NCI-H2107 treated with DMSO at 0.1 percent for 48 hours (cell line): ENCODE data around the gene EFNA1.
"Not testable (repeated sequence)": the region's sequence is repeated elsewhere in the genome, so short reads cannot be mapped to it uniquely, and the experiment has no call there.

Experiments used
- DNase-seq: peaks from one replicate; lab custom pipeline; 2025; ENCODE audit not compliant: unreplicated experiment; lab: John Stamatoyannopoulos, UW

Gene EFNA1

DNA sequence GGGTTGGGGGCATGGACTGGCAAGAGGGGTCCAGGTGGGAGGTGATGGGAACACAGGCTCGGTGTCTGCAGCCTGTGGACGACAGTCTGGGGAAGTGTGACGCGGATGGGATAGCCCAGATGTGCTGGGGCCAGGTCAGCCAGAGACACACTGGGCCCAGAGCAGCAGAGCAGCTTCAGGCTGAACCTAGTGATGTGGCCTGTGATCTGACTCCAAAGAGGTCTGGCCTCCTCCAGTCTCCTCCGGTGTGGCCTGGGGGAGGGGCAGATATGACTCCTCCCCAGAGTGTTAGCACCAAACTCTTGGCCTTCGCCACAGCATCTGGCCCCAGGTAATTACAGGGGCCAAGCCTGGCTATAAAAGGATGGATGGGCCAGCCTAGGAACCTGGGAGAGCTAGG lies 35.5 kb upstream of the EFNA1 start:
- no peak for DNase-seq

DNA sequence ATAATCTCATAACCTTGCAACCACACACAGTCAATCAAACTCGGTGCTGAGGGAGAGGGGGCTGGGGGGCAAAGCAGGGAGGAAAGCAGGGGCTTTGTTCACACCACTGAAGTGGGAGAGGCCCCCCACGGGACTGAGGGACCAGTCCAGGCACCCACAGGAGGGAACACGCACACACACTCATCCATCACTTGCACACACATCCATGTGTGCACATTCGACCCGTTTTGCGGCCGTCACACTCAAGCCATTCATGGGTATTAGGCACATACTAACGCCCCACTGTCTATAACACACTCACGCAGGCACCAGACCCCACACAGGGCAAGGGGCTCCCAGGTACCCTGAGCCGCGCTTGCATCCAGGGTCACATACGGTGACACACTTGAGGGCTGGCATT lies 35.0 kb upstream of the EFNA1 start:
- DNase-seq, result no peak

GRCh38 chr1:155093911-155094621 lies 33.6 kb upstream of the EFNA1 start:
- peak; percentile 65 for DNase-seq

DNA sequence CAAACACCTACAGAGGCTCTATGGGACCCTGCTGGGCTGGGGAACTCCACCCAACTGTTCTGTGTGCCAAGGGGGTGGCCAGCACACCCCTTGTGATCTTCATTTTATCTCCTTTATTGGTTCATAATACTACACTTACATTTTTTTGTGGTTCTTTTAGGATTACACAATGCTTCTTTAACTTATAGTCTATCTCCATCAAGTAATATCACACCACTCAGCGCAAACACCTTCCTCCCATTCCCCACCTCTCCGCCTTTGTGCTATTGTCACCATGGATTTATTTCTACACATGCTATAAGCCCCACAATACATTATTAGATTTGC lies 33.1 kb upstream of the EFNA1 start:
- DNase-seq, result no peak

DNA sequence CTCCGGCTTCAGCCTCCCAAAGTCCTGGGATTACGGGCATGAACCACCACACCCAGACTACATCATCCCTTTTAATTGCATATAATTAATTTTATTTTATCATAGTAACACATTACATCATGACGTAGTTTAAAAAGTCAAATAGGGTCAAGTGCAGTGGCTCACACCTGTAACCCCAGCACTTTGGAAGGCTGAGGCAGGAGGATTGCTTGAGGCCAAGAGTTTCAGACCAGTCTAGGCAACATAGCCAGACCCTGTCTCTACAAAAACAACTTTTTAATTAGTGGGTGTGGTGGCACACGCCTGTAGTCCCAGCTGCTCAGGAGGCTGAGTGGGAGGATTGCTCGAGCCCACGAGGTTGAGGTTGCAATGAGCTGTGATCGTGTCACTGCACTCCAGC lies 28.3 kb upstream of the EFNA1 start:
- DNase-seq, result no peak

DNA sequence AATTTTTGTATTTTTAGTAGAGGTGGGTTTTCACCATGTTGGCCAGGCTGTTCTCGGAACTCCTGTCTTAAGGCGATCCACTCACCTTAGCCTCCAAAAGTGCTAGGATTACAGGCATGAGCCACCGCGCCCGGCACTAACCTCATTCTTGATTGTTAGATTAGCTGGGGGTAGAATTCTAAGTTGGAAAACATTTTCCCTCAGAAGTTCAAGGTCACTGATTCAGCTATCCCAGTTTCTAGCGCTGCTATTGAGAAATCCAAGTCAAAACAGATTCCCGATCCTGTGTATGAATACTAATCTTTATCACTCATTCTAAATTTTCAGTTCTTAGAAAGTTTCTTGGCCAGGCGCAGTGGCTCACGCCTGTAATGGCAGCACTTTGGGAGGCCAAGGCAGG lies 24.4 kb upstream of the EFNA1 start:
- DNase-seq, result no peak

- DNase-seq, result no peak
Observed at GRCh38 chr1:155104605-155105534, 22.8 kb upstream of the EFNA1 start.

DNA sequence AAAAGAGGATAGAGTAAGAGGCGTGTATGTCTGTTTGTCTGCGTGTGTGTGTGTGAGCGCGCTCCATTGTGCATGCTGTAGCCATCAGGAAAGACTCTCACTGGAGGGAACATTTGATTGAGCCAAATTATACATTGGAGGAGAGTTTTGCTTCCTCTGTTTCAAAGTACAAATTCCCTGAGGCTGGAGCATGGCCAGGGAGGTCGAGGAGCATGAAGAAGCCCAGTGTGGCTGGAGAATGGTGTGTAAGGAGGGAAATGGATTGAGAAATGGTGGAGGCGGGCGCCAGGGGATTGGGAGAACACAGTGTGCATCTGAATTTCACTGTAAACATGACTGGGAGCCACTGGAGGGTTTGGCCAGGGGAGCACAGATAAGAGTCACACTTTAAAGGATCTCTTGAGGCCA lies 22.1 kb upstream of the EFNA1 start:
- DNase-seq, result no peak

DNA sequence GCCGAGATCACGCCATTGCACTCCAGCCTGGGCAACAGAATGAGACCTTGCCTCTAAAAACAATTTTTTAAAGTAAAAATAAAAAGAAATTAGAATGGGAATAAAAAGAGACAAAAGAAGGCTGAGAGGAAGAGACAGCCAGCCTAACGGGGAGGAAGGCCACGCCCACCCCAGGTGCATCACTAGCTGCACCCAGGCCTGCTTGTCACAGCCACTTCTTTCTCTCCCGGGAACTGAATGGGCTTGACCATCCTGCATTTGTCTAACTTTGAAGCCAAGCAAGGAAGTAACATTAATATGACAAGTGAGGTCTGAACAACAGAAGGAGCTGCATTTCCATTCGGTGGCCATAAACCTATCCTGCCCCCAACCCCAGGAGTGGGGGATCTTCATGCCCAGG lies 20.8 kb upstream of the EFNA1 start:
- no peak for DNase-seq

- DNase-seq, result no peak
Observed at GRCh38 chr1:155107309-155108264, 20.1 kb upstream of the EFNA1 start.

DNA sequence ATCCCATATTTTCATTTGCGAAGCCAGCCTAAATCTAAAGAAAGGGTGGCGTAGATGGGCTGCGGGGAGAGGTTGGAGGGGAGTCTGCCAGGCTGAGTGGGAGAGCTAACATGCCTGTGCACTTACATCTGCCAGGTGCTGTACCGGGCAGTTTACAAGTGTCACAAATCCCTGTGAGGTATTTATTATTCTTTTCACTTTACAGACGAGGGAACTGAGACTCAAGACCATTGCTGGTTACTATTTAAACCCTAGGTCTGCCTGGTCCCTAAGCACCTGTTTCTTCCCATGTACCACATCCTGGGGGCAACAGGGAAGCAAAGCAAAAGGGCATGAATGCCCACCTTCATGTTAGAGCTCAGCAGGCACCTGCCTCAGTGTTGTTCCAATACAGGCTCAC lies 19.4 kb upstream of the EFNA1 start:
- no peak for DNase-seq

DNA sequence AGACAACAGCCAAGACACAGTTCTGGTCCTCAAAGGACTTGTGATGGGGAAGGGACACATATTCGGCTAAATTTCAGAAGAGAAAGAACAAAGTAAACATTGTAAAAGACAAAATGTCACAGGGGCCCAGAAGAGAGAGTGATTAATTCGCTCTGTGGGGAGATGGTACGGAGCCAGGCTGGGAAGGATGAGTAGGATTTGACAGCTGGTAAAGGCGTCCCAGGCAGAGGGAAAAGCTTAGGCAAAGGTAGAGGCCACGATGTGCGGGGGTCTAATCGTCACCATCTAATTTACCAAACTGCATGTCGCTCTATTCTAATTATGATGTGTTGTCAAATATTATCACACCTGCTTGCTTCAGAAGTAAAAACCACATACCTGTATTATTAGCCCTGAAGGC lies 17.3 kb upstream of the EFNA1 start:
- no peak for DNase-seq

DNA sequence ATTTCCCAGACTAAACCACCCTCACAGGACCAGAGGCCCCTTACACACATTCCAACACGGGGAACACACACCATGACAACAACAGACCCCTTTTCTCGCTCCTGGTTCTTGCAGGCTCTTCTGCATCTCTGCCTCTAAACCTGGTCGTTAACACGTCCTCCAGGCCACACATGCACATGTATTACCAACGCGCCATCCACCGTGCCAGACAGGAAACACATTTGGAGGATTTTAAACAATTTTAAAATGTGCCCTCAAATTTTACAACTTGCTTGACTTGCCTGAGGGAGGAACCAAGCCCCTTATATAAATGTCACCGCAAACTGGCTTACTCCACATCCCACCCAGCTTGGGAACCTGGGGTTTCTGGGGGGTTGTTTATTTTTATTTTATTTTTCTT lies 16.9 kb upstream of the EFNA1 start:
- DNase-seq, result no peak

DNA sequence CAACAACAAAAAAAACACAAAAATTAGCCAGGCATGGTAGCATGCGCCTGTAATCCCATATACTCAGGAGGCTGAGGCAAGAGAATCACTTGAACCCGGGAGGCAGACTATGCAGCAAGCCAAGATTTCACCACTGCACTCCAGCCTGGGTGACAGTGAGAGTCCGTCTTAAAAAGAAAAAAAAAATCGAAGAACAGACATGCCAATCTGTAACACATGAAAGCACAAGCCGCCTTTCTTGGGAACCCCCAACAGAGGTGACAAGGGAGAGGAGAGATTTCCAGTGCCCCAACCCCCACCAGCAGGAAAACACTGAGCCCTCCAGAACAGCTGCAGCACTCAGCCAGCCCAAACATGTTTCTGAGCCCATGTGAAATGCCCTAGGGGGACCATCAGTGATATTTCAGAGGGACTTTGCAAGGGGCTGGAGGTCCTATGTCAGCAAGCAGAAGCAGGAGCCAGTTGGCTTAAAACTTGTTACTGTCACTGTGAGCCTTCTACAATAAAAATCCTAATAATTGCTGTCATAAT lies 14.2 kb upstream of the EFNA1 start:
- DNase-seq, result no peak

GRCh38 chr1:155116113-155116764 lies 11.4 kb upstream of the EFNA1 start:
- DNase-seq, result no peak

DNA sequence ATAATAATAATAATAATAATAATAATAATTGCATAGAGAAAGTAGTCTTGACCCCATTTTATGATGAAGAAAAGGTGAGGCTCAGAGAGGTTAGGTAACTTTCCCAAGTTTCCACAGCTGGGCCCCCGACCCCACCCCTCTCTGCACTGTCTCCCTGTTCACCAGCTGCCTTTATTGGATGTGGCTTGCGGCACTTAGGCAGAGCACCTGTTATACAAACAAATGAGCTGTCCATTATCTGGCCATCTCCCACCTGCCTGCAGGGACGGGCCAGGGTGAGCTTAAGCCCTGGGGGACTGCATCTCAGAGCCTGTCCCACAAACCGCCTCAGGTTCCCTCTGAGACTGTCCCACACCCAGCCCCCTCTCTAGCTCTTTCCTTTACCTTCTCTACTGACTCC lies 10.1 kb upstream of the EFNA1 start:
- DNase-seq, result peak; percentile 39

DNA sequence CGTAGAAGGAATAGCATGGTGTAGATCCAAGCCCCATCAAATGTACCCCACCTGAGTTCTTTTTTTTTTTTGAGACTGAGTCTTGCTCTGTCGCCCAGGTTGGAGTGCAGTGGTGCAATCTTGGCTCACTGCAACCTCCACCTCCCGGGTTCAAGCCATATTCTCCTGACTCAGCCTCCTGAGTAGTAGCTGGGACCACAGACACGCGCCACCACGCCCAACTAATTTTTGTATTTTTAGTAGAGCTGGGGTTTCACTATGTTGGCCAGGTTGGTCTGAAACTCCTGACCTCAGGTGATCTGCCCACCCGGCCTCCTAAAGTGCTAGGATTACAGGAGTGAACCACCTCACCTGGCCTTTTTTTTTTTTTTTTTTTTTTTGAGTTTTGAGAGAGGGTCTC lies 9.6 kb upstream of the EFNA1 start:
- DNase-seq, result not testable (repeated sequence)

GRCh38 chr1:155120253-155120652 lies 7.4 kb upstream of the EFNA1 start:
- no peak for DNase-seq

GRCh38 chr1:155121249-155121648 lies 6.4 kb upstream of the EFNA1 start:
- no peak for DNase-seq

DNA sequence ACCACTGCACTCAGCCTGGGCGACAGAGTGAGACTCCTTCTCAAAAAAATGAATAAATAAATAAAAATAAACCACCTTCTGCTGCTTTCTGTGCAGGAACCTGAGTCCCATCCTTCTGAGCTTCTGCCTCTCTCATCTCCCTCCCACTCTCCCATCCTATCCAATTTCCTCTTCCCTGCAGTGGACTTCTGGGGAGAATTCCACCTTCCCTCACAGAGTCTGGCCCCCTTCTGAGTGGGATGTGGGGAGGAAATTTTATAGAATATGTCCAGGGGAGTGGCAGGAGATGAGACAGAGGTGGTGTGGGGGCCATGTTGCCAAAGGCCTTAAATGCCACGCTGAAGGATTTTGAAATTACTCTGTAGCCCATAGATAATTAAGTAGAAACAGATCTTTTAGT lies 5.4 kb upstream of the EFNA1 start:
- no peak for DNase-seq

DNA sequence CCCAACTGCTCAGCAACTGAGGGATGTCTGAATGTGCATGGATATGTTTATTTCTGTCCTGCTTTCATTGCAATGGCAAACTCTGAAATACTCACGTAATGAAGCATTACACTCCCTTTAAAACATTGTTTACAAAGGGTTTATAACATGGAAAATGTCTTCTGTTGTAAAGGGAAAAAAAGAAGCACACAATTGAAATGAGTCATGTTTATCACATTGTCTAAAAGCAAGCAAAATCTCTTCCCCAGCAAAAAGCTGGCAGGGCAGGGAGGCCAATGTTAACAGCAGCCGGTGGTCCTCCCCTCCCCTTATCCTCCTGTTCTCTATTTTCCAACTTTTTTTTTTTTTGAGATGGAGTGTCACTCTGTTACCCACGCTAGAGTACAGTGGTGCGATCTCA lies 3.9 kb upstream of the EFNA1 start:
- no peak for DNase-seq
